NCI-H1105 treated with DMSO at 0.1 percent for 48 hours (cell line): ENCODE results near the gene L3MBTL4.
A peak's percentile ranks its signal among the peaks of the same experiment; 100 is the strongest.

Experiments
- DNase-seq: peaks from one replicate; lab custom pipeline; 2025; lab: John Stamatoyannopoulos, UW

The L3MBTL4 gene

GRCh38 chr18:6251084-6251483, 163.6 kb downstream of the L3MBTL4 start:
- no peak for DNase-seq

- no peak for DNase-seq
These were observed 164.9 kb downstream of the L3MBTL4 start for GRCh38 chr18:6249788-6250187.

GRCh38 chr18:6249170-6249569, 165.5 kb downstream of the L3MBTL4 start:
- no peak for DNase-seq

- DNase-seq, result no peak
These were observed 166.7 kb downstream of the L3MBTL4 start for GRCh38 chr18:6248017-6248416.

GRCh38 chr18:6242004-6242403, 172.7 kb downstream of the L3MBTL4 start:
- DNase-seq, result no peak

GRCh38 chr18:6239716-6240115, 175.0 kb downstream of the L3MBTL4 start:
- DNase-seq, result no peak

GRCh38 chr18:6236258-6236657, 178.5 kb downstream of the L3MBTL4 start:
- no peak for DNase-seq

GRCh38 chr18:6222271-6222670, 192.4 kb downstream of the L3MBTL4 start:
- DNase-seq, result no peak

- DNase-seq, result no peak
These were observed 193.1 kb downstream of the L3MBTL4 start for GRCh38 chr18:6221602-6222014.

GRCh38 chr18:6220129-6220528, 194.6 kb downstream of the L3MBTL4 start:
- DNase-seq, result no peak

GRCh38 chr18:6219116-6219717, 195.5 kb downstream of the L3MBTL4 start:
- peak; percentile 8 for DNase-seq

- DNase-seq, result no peak
These were observed 198.8 kb downstream of the L3MBTL4 start for GRCh38 chr18:6215888-6216287.

- DNase-seq, result no peak
These were observed 203.6 kb downstream of the L3MBTL4 start for GRCh38 chr18:6211174-6211504.

- DNase-seq, result no peak
These were observed 204.2 kb downstream of the L3MBTL4 start for GRCh38 chr18:6210349-6211173.

- no peak for DNase-seq
These were observed 206.8 kb downstream of the L3MBTL4 start for GRCh38 chr18:6207941-6208340.

GRCh38 chr18:6207116-6207515, 207.6 kb downstream of the L3MBTL4 start:
- DNase-seq, result peak; percentile 4

- DNase-seq, result no peak
These were observed 209.0 kb downstream of the L3MBTL4 start for GRCh38 chr18:6205706-6206105.

- no peak for DNase-seq
These were observed 210.2 kb downstream of the L3MBTL4 start for GRCh38 chr18:6204476-6204875.

- DNase-seq, result peak; percentile 49
These were observed 210.9 kb downstream of the L3MBTL4 start for GRCh38 chr18:6203791-6204190.

- DNase-seq, result no peak
These were observed 211.8 kb downstream of the L3MBTL4 start for GRCh38 chr18:6202861-6203260.

- no peak for DNase-seq
These were observed 214.4 kb downstream of the L3MBTL4 start for GRCh38 chr18:6200204-6200774.

GRCh38 chr18:6199777-6200176, 214.9 kb downstream of the L3MBTL4 start:
- no peak for DNase-seq

GRCh38 chr18:6198585-6198984, 216.1 kb downstream of the L3MBTL4 start:
- no peak for DNase-seq
